ENCODE measurements around the gene NPEPL1.

DNA sequence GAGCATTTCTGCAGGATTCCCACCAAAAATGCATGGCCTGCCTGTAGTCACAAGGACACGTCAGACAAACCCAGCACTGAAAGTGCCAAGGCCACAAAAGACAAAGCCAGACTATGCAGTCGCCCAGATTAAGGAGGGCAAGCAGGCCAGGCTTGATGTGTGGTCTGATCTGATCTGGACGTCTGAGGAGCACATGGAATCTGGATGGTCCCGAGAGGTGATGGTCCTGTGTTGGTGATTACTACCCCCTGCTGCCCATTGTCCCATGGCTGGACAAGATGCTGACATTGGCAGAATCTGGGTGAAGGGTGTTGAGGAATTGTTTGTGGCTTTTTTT lies 17.1 kb downstream of the NPEPL1 start:
- TF ChIP-seq, protein P1, sequence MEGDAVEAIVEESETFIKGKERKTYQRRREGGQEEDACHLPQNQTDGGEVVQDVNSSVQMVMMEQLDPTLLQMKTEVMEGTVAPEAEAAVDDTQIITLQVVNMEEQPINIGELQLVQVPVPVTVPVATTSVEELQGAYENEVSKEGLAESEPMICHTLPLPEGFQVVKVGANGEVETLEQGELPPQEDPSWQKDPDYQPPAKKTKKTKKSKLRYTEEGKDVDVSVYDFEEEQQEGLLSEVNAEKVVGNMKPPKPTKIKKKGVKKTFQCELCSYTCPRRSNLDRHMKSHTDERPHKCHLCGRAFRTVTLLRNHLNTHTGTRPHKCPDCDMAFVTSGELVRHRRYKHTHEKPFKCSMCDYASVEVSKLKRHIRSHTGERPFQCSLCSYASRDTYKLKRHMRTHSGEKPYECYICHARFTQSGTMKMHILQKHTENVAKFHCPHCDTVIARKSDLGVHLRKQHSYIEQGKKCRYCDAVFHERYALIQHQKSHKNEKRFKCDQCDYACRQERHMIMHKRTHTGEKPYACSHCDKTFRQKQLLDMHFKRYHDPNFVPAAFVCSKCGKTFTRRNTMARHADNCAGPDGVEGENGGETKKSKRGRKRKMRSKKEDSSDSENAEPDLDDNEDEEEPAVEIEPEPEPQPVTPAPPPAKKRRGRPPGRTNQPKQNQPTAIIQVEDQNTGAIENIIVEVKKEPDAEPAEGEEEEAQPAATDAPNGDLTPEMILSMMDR (IDR thresholded peaks at IDR 0.05): no peak
- TF ChIP-seq POLR2A (IDR thresholded peaks at IDR 0.05): no peak
